Heart right ventricle (tissue), 16 donors: Measurements from ENCODE around the gene ZBBX. TPM values are rescaled to one million over a fixed set of nuclear protein-coding genes. Genes with fewer than 3 reads are reported as not detected.

ENCODE experiments used
- ATAC-seq, 8 donors: fragments of 200-7000 bp; cut with Tn5 transposase; one replicate each; pipeline ENCODE4 v1.9.1; 2020; ENCODE audit warnings: mild to moderate bottlenecking in 8 of 8, moderate library complexity in 8 of 8, moderate number of reproducible peaks in 1 of 8
- DNase-seq, 2 donors: peaks; one replicate each; pipeline ENCODE4 v3.0.0-alpha.2; 2020
- H3K27ac ChIP-seq, 10 donors: fragments of 200-600 bp; sonication (generic) in 2 of 10; one replicate each; pipeline versions ENCODE4 v1.5.0 to v1.8.0; 2020 to 2022; ENCODE audit warnings: mild to moderate bottlenecking in 3 of 10
- H3K27me3 ChIP-seq, 7 donors: fragments of 200-600 bp; one replicate each; pipeline ENCODE4 v1.8.0; 2021 to 2022; ENCODE audit warnings: mild to moderate bottlenecking in 2 of 7
- H3K36me3 ChIP-seq, 9 donors: fragments of 200-600 bp; sonication (generic) in 1 of 9; one replicate each; pipeline versions ENCODE4 v1.5.0 to v1.8.0; 2020 to 2022; ENCODE audit warnings: mild to moderate bottlenecking in 2 of 9
- H3K4me1 ChIP-seq, 9 donors: fragments of 200-600 bp; sonication (generic) in 1 of 9; one replicate each; pipeline versions ENCODE4 v1.5.0 to v1.8.0; 2020 to 2022; ENCODE audit warnings: mild to moderate bottlenecking in 4 of 9
- H3K4me3 ChIP-seq, 10 donors: fragments of 200-600 bp; sonication (generic) in 2 of 10; one replicate each; pipeline versions ENCODE4 v1.5.0 to v1.8.0; 2020 to 2022; ENCODE audit warnings: mild to moderate bottlenecking in 7 of 10, moderate library complexity in 2 of 10
- H3K9me3 ChIP-seq, 11 donors: fragments of 200-600 bp in 10 of 11; sonication (generic) in 2 of 11; one replicate each; pipeline versions ENCODE4 v1.5.0 to v1.8.0; 2013 to 2022; ENCODE audit warnings: mild to moderate bottlenecking in 2 of 11, control low read depth in 1 of 11, moderate library complexity in 1 of 11
- WGBS, 2 donors: extraction: QIAGEN DNeasy Blood & Tissue Kit; methylation state at CpG; one replicate each; pipeline ENCODE4 v1.1.7; 2013; ENCODE audit warnings: inconsistent platforms in 1 of 2; 5-methylcytosine and 5-hydroxymethylcytosine counted together
- intact Hi-C, 10 donors: fragments of 100-400 bp; cut with DNase I; formaldehyde crosslinking; loops; one replicate each; pipeline versions ENCODE4 v1.11.1 to v1.14.2; 2022
- polyA plus RNA-seq, 2 donors: library from polyadenylated mRNA; stranded (reverse); fragments of 200-250 nt; gene quantifications; one replicate each; pipeline ENCODE4 v1.2.3, GENCODE V29; 2013
- total RNA-seq, 10 donors: library from RNA; stranded (reverse); fragmentation: NEBNext Ultra II Directional in 3 of 10; extraction: Animal tissue kit (Norgen Biotek cat#: 25700) in 3 of 10; gene quantifications; one replicate each; pipeline versions ENCODE4 v1.2.1 to v1.2.4, GENCODE V29; 2021 to 2023
- TF ChIP-seq, protein P1 (sequence below), 9 donors: fragments of 200-600 bp; sonication (generic) in 2 of 9; IDR thresholded peaks; one replicate each; pipeline versions ENCODE4 v1.5.0 to v1.8.0; 2021 to 2022; ENCODE audit warnings: antibody characterized with exemption in 9 of 9, mild to moderate bottlenecking in 5 of 9, moderate library complexity in 1 of 9
- donor health status: Arrhythmogenic right ventricular cardiomyopathy.
- donor health status: ischemic (EF 13 %, LVEDD 7.1; RV severe dilation, severe dysfunction).
- donor health status: healthy with polysubstance abuse.
- donor health status: DM: no; HTN: yes; CAD: no.
- donor health status: DM: no; HTN: no; CAD: no.
- donor health status: ischemic (EF 25% LVEDD 6.9; RV normal size, moderate dysfunction).
- donor health status: ischemic (EF 25% LVEDD 5.7; RV mildly dilated, moderate dysfunction).
- donor health status: healthy.
- donor health status: DM: yes; HTN: yes; CAD: no.
- donor health status: Ischemic cardiomyopathy.
- donor health status: ischemic (EF 35%, LVEDD 5.7; RV mildly dilated, moderate dysfunction).
- donor health status: nonischemic (EF 11% LVEDD 7.7; RV severe dilation, severe dysfunction).
- donor health status: DM: yes; HTN: yes; CAD: no.
- donor health status: PGD.
- donor health status: ischemic (EF 29% LVEDD 5.4; RV normal size, mild dysfunction).
- donor health status: nonischemic (EF 23%, LVEDD 6.1; RV moderate dilation, normal function).

ZBBX gene
- total and polyA plus RNA-seq, 12 donors = 0.30 to 1.1 TPM; not detected in 10

DNA sequence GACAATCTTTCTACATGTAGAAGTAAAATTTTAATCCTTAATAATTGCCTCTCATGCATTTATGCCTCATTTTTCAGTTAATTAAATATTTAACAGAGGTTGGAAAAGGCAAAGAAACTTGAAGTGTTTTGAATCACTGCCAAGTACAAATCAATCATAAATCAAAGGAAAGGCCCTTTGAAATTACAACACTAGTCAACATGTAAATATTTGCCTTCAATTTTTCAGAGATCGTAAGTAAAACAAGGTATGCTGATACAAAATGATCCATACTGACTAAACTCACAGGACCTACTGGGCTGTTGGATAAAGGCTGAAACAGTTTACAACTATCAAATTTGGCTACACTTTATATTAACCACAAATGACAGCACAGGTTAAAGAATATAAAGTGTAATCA, 33.9 kb downstream of the ZBBX start:
- H3K9me3 ChIP-seq = no peaks in the 10 kb centered on the region
- no peaks in the 10 kb centered on the region for H3K36me3 ChIP-seq
- ATAC-seq = no peak
- DNase-seq = no peak
- no peaks in the 10 kb centered on the region for H3K4me1 ChIP-seq
- no peak overlapping the region for H3K27ac ChIP-seq
- TF ChIP-seq, protein P1, sequence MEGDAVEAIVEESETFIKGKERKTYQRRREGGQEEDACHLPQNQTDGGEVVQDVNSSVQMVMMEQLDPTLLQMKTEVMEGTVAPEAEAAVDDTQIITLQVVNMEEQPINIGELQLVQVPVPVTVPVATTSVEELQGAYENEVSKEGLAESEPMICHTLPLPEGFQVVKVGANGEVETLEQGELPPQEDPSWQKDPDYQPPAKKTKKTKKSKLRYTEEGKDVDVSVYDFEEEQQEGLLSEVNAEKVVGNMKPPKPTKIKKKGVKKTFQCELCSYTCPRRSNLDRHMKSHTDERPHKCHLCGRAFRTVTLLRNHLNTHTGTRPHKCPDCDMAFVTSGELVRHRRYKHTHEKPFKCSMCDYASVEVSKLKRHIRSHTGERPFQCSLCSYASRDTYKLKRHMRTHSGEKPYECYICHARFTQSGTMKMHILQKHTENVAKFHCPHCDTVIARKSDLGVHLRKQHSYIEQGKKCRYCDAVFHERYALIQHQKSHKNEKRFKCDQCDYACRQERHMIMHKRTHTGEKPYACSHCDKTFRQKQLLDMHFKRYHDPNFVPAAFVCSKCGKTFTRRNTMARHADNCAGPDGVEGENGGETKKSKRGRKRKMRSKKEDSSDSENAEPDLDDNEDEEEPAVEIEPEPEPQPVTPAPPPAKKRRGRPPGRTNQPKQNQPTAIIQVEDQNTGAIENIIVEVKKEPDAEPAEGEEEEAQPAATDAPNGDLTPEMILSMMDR (IDR thresholded peaks at IDR 0.05) = no peak
- intact Hi-C loops = loop anchor here in 4 of 10 donors (5.0 to 10.0 kb wide), 3 partner anchors 1331 to 1491 kb away; no protein-coding TSS in a partner anchor
- 90 to 93% methylated on average over 1 of the region's 1 CpG for WGBS, 2 donors
- no peaks in the 10 kb centered on the region for H3K27me3 ChIP-seq
- no peak overlapping the region for H3K4me3 ChIP-seq

DNA sequence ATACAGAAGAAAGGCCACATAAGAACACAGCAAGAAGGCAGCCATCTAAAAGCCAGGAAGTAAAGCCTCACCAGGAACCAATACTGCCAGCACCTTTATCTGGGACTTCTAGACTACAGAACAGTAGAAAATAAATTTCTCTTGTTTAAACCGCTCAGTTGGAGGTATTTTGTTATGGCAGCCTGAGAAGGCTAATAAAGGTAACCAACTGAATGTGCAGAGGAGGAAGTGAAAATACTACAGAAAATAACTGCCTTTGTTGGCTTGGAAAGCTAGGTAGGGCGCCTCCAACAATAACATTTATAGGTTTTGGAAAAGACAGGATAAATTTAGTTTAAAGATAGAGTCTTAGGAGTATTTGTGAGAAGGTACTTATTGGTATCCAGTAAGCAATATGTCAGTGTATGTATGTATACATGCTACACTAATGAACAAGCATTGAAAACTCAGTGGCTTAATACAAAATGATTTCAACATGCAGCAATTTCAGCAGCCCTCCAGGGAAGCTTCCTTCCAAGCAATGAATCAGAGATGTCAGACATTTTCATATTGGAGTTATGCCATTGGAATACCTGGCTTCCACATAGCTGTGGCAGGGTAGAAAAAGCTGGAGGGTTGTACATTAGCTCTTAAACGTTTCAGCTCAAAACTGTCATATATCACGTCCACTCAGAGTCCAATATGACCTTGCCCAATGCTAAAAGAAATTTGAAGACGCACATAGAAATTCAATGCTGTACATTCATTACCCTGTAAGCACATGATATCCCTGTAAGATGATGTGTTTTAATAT, 48.9 kb downstream of the ZBBX start:
- 81 to 83% methylated on average over 5 of the region's 5 CpGs for WGBS, 2 donors

DNA sequence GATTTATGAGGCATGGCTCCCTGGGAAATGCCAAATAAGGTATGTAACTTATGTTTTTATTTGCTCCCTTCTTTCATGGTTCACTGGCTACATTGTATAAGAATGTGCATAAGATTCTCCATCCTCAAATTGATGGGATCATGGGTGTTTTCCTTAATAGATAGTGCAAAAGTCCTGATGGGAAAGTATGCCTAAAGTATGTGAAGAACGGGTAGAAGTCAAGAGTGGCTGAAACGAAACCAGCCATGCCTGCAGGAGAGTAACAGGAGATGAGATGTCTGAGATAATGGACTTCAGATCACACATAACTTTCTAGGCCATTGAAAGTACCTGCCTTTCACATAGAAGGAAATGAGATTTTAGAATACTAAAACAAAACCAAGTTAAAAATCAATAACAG, 56.5 kb downstream of the ZBBX start:
- Histone ChIP-seq H3K27me3 (no peaks in the 10 kb centered on the region), H3K4me3 (no peak overlapping the region), H3K4me1 (no peaks in the 10 kb centered on the region), H3K36me3 (no peaks in the 10 kb centered on the region), H3K9me3 (no peaks in the 10 kb centered on the region), H3K27ac (no peak overlapping the region)
- intact Hi-C loops = no loop called here
- TF ChIP-seq, protein P1 (IDR thresholded peaks at IDR 0.05) = no peak
- WGBS, 2 donors = 56 to 65% methylated on average over 2 of the region's 2 CpGs
- no peak for DNase-seq
- no peak for ATAC-seq

More for the DNA sequence above, 48.9 kb downstream of the ZBBX start:
- Histone ChIP-seq H3K4me3 (no peak overlapping the region), H3K27ac (no peak overlapping the region), H3K4me1 (no peaks in the 10 kb centered on the region), H3K27me3 (no peaks in the 10 kb centered on the region), H3K36me3 (no peaks in the 10 kb centered on the region), H3K9me3 (no peaks in the 10 kb centered on the region)
- TF ChIP-seq, protein P1 (IDR thresholded peaks at IDR 0.05) = no peak
- intact Hi-C loops = no loop called here
- DNase-seq (no peak), ATAC-seq (no peak)

DNA sequence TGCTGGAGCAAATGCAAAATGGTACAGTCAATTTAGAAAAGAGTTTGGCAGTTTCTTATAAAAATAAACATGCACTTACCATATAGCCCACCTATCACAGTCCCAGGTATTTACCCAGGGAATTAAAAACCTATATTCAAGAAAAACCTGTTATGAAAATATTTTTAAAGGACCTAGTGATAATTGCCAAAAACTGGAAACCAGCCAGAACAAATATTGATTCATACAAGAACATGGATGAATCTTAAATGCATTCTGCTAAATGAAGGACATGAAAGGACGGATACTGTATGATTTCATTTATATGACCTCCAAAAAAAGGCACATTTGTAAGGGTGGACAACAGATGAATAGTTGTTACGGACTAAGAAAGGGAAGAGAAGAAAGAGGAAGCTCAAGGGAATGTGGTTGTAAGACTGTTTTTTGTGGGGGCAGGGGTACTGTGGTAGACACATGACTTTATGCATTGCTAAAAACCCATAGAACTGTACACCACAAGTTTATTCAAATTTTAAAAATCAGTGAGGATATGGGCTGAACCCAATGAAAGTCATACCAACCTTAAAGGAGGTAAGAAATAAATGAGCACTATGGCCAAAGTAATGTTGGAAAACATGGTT, 61.0 kb downstream of the ZBBX start:
- 64 to 69% methylated on average over 2 of the region's 2 CpGs for WGBS, 2 donors
- DNase-seq = no peak
- Histone ChIP-seq H3K27me3 (no peaks in the 10 kb centered on the region), H3K4me3 (no peak overlapping the region), H3K36me3 (no peaks in the 10 kb centered on the region), H3K9me3 (no peaks in the 10 kb centered on the region), H3K4me1 (no peaks in the 10 kb centered on the region), H3K27ac (no peak overlapping the region)
- ATAC-seq = no peak
- TF ChIP-seq, protein P1 (IDR thresholded peaks at IDR 0.05) = no peak
- intact Hi-C loops = no loop called here
